Measurements from ENCODE around the gene DACH2. TPM values are rescaled to one million over a fixed set of nuclear protein-coding genes. Genes with fewer than 3 reads are reported as not detected.

DACH2 gene
- total RNA-seq, 3 donors from 2014 or later, result 0.09 to 0.10 TPM; not detected in 1

- Histone ChIP-seq H3K4me3 (no peak overlapping the region), H3K36me3 (ENCODE audit: low read depth) (no peaks in the 10 kb centered on the region), H3K4me1 (ENCODE audit: low read depth) (no peaks in the 10 kb centered on the region), H3K9me3 (no peaks in the 10 kb centered on the region)
- no peak for ATAC-seq
- intact Hi-C loops (cut with DNase I, micrococcal nuclease), result no loop called here
- DNase-seq, result no peak
- no peak for TF ChIP-seq CTCF (IDR thresholded peaks at IDR 0.05)
Observed at GRCh38 chrX:86421771-86422170, 273.5 kb downstream of the DACH2 start.

GRCh38 chrX:86436116-86436515 is 287.9 kb downstream of the DACH2 start:
- H3K4me3 ChIP-seq, result no peak overlapping the region
- no peaks in the 10 kb centered on the region for H3K9me3 ChIP-seq
- intact Hi-C loops (cut with DNase I, micrococcal nuclease), result no loop called here
- no peaks in the 10 kb centered on the region for H3K36me3 ChIP-seq (ENCODE audit: low read depth)
- no peaks in the 10 kb centered on the region for H3K4me1 ChIP-seq (ENCODE audit: low read depth)
- no peak for ATAC-seq
- DNase-seq, result no peak
- no peak for TF ChIP-seq CTCF (IDR thresholded peaks at IDR 0.05)

GRCh38 chrX:86455495-86455894 is 307.2 kb downstream of the DACH2 start:
- H3K4me1 ChIP-seq (ENCODE audit: low read depth), result no peaks in the 10 kb centered on the region
- intact Hi-C loops (cut with DNase I, micrococcal nuclease), result no loop called here
- no peak for DNase-seq
- no peak for ATAC-seq
- no peaks in the 10 kb centered on the region for H3K36me3 ChIP-seq (ENCODE audit: low read depth)
- peaks cover 2% of the 10 kb centered on the region for H3K9me3 ChIP-seq
- H3K4me3 ChIP-seq, result no peak overlapping the region
- TF ChIP-seq CTCF (IDR thresholded peaks at IDR 0.05), result no peak

DNA sequence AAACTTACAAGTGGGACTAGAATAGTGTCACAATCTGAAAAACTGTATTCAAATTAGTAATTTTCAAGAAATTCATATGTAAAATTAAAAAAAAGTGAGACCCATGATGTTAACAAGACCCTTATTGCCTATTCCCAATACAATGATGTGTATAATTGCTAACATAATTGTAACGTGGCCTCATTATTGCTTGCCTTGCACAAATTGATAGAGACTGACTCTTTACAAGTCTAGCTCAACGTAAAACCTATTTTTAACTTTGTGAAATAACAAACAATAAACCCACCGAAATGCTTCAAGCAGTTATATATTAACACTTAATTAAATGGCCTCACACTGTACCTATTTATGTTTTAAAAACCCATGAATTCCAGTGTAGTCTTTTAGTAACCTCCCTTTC is 312.5 kb downstream of the DACH2 start:
- Histone ChIP-seq H3K36me3 (ENCODE audit: low read depth) (no peaks in the 10 kb centered on the region), H3K4me3 (no peak overlapping the region), H3K9me3 (peaks cover 1% of the 10 kb centered on the region), H3K4me1 (ENCODE audit: low read depth) (no peaks in the 10 kb centered on the region)
- intact Hi-C loops (cut with DNase I, micrococcal nuclease), result no loop called here
- ATAC-seq, result no peak
- no peak for TF ChIP-seq CTCF (IDR thresholded peaks at IDR 0.05)
- DNase-seq, result no peak

DNA sequence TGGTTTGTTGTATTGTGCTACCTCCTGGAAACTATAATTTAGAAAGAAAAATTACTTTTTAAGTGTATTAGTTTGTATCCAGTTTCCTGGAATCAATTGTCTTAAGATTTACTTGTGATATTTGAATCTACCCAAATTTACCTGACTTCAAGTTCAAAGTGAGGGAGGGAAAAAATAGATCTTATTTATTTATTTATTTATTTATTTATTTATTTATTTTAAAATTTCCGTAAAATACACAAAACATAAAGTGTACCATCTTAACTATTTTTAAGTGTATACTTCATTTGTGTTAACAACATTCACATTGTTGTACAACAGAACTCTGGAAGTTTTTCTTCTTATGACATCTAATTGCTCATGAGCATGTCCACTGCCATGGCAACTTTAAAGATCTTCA is 356.0 kb downstream of the DACH2 start:
- TF ChIP-seq CTCF (IDR thresholded peaks at IDR 0.05), result no peak
- Histone ChIP-seq H3K9me3 (no peaks in the 10 kb centered on the region), H3K36me3 (ENCODE audit: low read depth) (no peaks in the 10 kb centered on the region), H3K4me3 (no peak overlapping the region), H3K4me1 (ENCODE audit: low read depth) (no peaks in the 10 kb centered on the region)
- DNase-seq, result no peak
- intact Hi-C loops (cut with DNase I, micrococcal nuclease), result no loop called here
- no peak for ATAC-seq

DNA sequence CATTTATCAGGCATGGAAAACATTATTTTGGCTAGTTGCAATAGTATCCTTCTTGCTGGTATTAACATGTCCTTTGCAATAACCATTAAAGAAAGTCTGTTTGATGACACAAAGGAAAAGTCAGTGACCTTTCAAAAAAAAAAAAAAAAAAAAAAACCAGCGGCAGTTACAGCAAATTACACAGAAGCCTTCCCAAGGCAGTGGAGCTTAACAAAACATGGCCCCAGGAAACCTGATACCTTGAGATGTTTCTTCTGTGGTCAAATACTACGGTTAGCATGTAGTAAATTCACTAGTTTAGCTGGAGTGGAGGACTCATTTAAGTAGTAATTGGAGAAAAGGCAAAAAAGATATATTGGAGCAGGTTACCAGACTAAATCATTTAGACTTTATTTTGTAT is 359.1 kb downstream of the DACH2 start:
- TF ChIP-seq CTCF (IDR thresholded peaks at IDR 0.05), result no peak
- Histone ChIP-seq H3K9me3 (no peaks in the 10 kb centered on the region), H3K4me1 (ENCODE audit: low read depth) (no peaks in the 10 kb centered on the region), H3K36me3 (ENCODE audit: low read depth) (no peaks in the 10 kb centered on the region), H3K4me3 (no peak overlapping the region)
- intact Hi-C loops (cut with DNase I, micrococcal nuclease), result no loop called here
- ATAC-seq (no peak), DNase-seq (no peak)

Data from mucosa of descending colon (tissue), 3 donors.